ENCODE results near the gene SS18L1.
A peak's percentile ranks its signal among the peaks of the same experiment; 100 is the strongest.

GRCh38 chr20:62182469-62183425, 39.2 kb downstream of the SS18L1 start, which contains the start of gene MTG2:
- TF ChIP-seq CTCF (IDR thresholded peaks at IDR 0.05) = no peak
- TF ChIP-seq POLR2AphosphoS5 (IDR thresholded peaks at IDR 0.05; ENCODE audit: low read depth, low read length) = peak; percentile 98

All from Panc1 (cell line).